Measurements from ENCODE around the gene MYO1H. TPM values are rescaled to one million over a fixed set of nuclear protein-coding genes. Genes with fewer than 3 reads are reported as not detected.
"Not testable (repeated sequence)": the region's sequence is repeated elsewhere in the genome, so short reads cannot be mapped to it uniquely, and the experiment has no call there.

Gene MYO1H
- total and polyA plus RNA-seq, 2 donors = not detected

DNA sequence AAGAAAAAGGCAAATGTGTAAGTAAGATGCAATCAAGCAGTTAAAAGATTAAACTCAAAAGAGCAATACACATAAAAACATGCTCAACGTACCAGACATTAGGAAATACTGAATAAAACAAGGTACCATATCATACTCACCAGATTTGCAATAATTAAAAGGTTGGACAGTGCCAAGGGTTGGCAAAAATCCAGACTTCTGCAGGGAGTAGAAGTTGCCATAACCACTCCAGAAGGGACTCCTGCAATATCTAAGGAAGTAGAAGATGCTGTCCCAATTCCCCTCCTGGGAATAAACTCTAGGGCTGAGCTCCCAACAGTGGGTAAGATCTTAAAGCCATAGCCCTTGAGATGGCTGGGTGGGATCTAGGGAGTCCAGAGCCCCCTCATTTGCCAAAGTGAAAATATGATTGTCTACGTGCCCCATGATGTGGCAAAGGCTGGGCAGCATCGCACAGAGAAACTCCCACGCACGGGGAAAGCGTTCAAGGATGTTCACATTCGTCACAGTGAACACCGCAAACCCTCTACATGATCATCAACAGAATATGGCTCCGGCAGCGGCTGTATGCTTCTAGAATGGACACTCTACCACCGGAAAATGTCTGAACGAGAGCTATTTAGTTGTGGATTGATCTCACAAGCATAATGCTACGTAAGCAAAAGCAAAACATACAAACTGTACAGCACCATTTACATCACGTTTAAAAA is 117.1 kb downstream of the MYO1H start:
- no peaks in the 10 kb centered on the region for H3K36me3 ChIP-seq (ENCODE audit: insufficient read depth)
- H3K4me1 ChIP-seq (ENCODE audit: insufficient read depth) = peaks cover 3% of the 10 kb centered on the region
- 89% methylated on average over 14 of the region's 14 CpGs for WGBS
- H3K27ac ChIP-seq (ENCODE audit: low read depth) = no peak overlapping the region
- no peak for DNase-seq (ENCODE audit: extremely low spot score)
- H3K4me3 ChIP-seq (ENCODE audit: low read depth, low read length) = no peak overlapping the region

DNA sequence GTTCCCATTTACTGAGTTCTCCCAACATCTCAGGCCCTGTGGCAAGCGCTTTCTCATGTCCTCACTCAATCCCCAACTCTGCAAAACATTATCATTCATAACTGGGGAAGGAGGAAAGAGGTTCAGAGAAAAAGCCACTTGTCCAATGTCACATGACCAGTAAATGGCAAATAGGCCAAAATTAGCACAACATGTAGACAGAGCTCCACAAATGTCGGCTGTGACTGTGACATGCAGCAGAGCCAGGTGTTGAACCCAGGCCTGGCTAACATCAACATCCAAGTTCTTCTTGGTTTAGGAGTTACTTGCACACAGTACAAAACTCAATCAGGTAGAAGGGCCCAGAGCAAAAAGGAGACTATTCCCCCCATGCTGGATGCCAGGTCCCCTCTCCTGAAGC is 118.6 kb downstream of the MYO1H start:
- WGBS = 53% methylated on average over 2 of the region's 2 CpGs
- no peak for DNase-seq (ENCODE audit: extremely low spot score)
- H3K27ac ChIP-seq (ENCODE audit: low read depth) = no peak overlapping the region
- no peak overlapping the region for H3K4me3 ChIP-seq (ENCODE audit: low read depth, low read length)
- no peaks in the 10 kb centered on the region for H3K36me3 ChIP-seq (ENCODE audit: insufficient read depth)
- peaks cover under 1% of the 10 kb centered on the region for H3K4me1 ChIP-seq (ENCODE audit: insufficient read depth)

DNA sequence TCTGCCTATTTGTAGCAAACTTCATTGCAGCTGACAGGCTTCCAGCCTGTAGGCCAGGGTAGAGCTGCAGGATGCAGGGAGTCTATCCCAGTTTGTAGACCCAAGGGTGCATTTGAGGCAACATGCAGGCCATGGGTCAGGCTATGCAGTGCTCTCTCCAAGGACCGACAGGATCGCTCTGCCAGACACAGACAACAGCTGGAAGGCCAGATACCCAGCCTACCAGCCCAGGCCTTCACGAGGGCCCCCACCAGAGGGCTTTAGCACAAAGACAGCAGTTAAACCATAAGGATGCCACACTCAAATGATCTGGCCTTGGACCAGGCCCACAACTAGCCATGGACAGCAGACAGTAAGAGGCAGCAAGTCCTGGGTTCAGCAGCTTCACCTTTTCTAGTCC is 119.1 kb downstream of the MYO1H start:
- 41% methylated on average over 3 of the region's 3 CpGs for WGBS
- H3K36me3 ChIP-seq (ENCODE audit: insufficient read depth) = no peaks in the 10 kb centered on the region
- no peaks in the 10 kb centered on the region for H3K4me1 ChIP-seq (ENCODE audit: insufficient read depth)
- H3K4me3 ChIP-seq (ENCODE audit: low read depth, low read length) = no peak overlapping the region
- DNase-seq (ENCODE audit: extremely low spot score) = no peak
- H3K27ac ChIP-seq (ENCODE audit: low read depth) = no peak overlapping the region

DNA sequence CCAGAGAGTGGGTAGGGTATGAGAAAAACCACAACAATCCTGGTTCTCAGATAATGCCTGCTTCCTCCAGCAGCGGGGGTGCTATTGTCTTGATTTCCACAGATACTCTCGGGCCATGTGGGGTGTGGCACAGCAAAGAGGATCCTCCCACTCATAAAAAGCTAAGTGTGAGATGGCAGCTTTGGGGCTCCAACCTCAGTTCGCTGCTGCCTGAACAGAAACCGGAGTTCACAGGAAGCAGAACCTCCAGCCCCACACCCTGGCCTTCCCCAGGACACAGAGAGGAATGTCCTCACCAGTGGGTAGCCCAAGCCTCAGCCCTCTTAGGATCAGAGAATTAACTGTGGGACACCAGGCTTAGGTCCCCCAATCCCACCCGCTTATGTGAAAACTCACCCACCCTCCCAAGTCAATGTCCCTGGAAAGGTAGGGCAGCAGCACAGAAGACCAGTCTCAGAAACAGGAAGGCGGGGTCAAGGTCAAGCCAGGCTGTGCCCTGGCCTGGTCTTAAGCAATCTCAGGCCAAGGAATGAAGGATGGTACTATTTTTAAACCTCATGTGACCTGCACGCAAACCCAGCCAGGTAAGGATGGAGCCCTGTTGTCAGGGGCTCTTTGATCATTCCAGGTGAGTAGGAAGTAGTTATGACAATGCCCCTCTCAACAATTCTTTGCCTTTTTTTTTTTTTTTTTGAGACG is 120.4 kb downstream of the MYO1H start:
- Histone ChIP-seq H3K36me3 (ENCODE audit: insufficient read depth) (no peaks in the 10 kb centered on the region), H3K4me3 (ENCODE audit: low read depth, low read length) (no peak overlapping the region), H3K27ac (ENCODE audit: low read depth) (peak overlapping the region; percentile 26), H3K4me1 (ENCODE audit: insufficient read depth) (no peaks in the 10 kb centered on the region)
- 58% methylated on average over 7 of the region's 8 CpGs for WGBS
- DNase-seq (ENCODE audit: extremely low spot score) = no peak

DNA sequence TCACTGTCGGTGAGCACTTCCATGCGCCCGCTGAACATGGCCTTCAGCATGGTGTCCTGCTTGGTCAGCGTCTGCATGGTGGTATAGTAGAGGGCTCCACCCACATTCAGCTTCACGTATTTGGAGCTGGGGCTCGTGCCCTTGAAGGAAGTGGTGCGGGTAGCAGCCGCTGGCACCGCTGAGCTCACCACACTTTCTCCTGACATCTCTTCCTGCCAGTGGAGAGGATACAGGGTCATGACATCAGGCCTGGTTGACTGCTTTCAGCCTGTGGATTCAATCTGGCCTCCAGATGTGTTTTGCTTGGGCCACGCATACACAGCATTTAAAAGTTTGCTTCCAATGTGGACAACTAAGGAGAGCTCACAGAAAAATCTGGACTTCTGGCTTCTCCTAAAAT is 121.8 kb downstream of the MYO1H start:
- WGBS = 89% methylated on average over 10 of the region's 10 CpGs
- DNase-seq (ENCODE audit: extremely low spot score) = no peak
- Histone ChIP-seq H3K36me3 (ENCODE audit: insufficient read depth) (no peaks in the 10 kb centered on the region), H3K4me1 (ENCODE audit: insufficient read depth) (no peaks in the 10 kb centered on the region), H3K4me3 (ENCODE audit: low read depth, low read length) (no peak overlapping the region), H3K27ac (ENCODE audit: low read depth) (no peak overlapping the region)

DNA sequence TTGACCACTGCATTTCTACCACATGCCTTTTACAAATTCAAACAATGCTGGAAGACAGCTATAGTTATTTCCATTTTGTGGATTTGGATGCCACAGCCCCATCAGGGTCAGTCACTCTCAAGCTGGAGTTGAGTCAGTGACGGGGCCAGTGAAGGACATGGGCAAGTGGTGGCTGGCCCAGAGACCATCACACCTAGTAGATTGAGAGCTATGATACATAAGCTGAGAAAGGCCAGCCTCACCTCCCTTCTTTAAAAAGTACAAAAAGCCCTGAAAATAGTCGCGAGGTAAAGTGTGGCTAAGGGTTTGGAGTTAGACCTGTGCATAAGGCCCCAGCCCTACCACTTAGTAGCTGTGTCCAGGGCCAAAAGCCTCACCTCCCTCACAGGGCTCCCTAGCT is 125.3 kb downstream of the MYO1H start:
- no peak overlapping the region for H3K4me3 ChIP-seq (ENCODE audit: low read depth, low read length)
- no peaks in the 10 kb centered on the region for H3K36me3 ChIP-seq (ENCODE audit: insufficient read depth)
- no peak overlapping the region for H3K27ac ChIP-seq (ENCODE audit: low read depth)
- H3K4me1 ChIP-seq (ENCODE audit: insufficient read depth) = peaks cover 4% of the 10 kb centered on the region
- WGBS = 87% methylated on average over 3 of the region's 3 CpGs
- no peak for DNase-seq (ENCODE audit: extremely low spot score)

DNA sequence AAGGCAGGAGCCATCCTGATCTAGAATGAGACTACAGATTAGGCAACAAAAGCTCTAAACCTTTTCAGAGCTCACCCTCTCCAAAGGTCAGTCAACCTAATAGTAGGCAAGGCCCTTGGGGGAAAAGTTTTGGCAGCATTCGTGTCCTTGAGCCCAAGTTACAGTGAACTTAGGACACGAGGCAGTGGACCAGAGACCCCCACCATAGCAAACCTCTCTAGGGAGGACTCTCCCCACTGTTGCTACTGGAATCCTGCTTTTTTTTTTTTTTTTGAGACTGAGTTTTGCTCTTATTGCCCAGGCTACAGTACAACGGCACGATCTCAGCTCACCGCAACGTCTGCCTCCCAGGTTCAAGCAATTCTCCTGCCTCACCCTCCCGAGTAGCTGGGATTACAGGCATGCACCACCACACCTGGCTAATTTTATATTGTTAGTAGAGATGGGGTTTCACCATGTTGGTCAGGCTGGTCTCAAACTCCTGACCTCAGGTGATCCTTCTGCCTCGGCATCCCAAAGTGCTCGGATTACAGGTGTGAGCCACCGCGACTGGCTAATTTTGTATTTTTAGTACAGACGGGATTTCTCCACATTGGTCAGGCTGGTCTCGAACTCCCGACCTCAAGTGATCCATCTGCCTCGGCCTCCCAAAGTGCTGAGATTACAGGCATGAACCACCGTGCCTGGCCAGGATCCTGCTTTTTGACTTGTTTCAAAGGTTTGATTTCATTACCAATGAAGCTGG is 126.0 kb downstream of the MYO1H start:
- not testable (repeated sequence) for H3K4me1 ChIP-seq (ENCODE audit: insufficient read depth); DNase-seq (ENCODE audit: extremely low spot score); H3K36me3 ChIP-seq (ENCODE audit: insufficient read depth); H3K4me3 ChIP-seq (ENCODE audit: low read depth, low read length); H3K27ac ChIP-seq (ENCODE audit: low read depth)
- 89% methylated on average over 16 of the region's 16 CpGs for WGBS

DNA sequence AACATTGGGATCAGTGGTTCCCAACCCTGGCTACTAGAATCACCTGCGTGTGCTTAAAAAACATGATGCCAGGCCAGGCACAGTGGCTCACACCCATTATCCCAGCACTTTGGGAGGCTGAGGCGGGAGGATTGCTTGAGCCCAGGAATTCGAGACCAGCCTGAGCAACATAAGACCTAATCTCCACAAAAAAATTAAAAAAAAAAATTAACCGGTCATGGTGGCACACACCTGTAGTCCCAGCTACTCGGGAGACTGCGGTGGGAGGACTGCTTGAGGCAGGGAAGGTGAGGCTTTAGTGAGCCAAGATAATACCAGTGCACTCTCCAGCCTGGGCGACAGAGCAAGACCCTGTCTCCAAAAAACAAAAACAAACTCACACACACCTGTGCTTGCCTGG is 127.4 kb downstream of the MYO1H start:
- no peak overlapping the region for H3K27ac ChIP-seq (ENCODE audit: low read depth)

DNA sequence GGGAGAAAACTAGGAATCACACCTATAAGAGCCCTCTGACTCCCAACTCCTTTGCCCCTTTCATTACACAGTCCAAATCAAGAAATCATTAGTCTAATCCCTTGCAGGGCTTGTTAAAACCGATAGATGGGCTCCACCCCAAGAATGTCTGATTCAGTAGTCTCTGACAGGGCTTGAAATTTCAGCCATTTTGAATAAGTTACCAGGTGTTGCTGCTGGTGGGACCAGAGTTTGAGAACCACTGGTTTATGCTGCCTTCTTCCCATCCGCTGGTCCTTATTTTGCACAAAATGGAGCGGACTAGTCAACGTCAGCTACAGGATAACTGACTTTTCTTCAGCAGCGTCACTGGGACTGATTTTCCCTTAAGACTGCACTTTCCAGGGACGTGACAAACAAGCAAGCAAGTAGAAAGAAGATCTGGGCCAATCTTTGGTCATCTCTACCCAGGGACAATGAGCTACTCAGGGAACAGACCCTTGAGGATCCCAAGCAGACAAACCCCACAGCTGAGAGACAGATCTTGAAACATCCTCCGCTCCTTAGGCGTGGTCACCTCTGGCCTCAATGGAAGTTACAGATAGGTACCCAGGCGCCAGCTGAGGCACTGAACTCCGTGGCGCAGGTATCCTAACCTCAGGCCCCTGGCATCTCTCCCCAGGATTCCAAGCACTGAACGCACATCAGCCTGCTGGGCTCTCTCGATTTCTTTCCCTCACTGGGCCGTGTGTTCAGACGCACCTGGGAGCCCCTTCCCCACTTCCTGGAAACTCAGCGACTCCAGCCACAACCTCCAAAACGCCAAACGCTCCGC is 128.5 kb downstream of the MYO1H start:
- Histone ChIP-seq H3K27ac (ENCODE audit: low read depth) (peak overlapping the region; percentile 3), H3K4me3 (ENCODE audit: low read depth, low read length) (peak overlapping the region; percentile 96), H3K36me3 (ENCODE audit: insufficient read depth) (no peaks in the 10 kb centered on the region), H3K4me1 (ENCODE audit: insufficient read depth) (peaks cover 4% of the 10 kb centered on the region)
- DNase-seq (ENCODE audit: extremely low spot score) = no peak
- 13% methylated on average over 19 of the region's 19 CpGs for WGBS

More for the DNA sequence above, 127.4 kb downstream of the MYO1H start:
- WGBS = 87% methylated on average over 7 of the region's 7 CpGs
- no peak for DNase-seq (ENCODE audit: extremely low spot score)
- H3K4me1 ChIP-seq (ENCODE audit: insufficient read depth) = peaks cover 4% of the 10 kb centered on the region
- H3K4me3 ChIP-seq (ENCODE audit: low read depth, low read length) = no peak overlapping the region
- H3K36me3 ChIP-seq (ENCODE audit: insufficient read depth) = no peaks in the 10 kb centered on the region

DNA sequence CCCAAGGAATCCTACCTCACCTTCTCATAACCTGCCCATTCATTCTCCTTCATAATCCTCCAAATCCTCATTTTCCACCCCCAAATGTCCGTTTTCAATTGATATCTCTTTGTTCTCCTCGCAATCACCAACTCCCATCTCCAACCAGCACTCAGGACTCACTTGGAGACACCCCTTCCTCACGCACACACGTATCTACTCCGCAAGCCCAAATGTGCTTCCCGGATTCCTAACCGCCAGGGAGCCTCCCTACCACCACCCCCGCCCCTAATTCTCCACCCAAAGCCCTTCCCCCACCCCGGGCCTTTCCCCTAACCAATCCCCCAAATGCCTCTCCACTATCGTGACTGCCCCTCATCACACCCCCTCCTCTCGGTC is 129.1 kb downstream of the MYO1H start:
- Histone ChIP-seq H3K4me3 (ENCODE audit: low read depth, low read length) (peak overlapping the region; percentile 96), H3K36me3 (ENCODE audit: insufficient read depth) (no peaks in the 10 kb centered on the region), H3K4me1 (ENCODE audit: insufficient read depth) (peaks cover 4% of the 10 kb centered on the region), H3K27ac (ENCODE audit: low read depth) (peak overlapping the region; percentile 3)
- WGBS = under 1% methylated on average over 11 of the region's 11 CpGs
- no peak for DNase-seq (ENCODE audit: extremely low spot score)

DNA sequence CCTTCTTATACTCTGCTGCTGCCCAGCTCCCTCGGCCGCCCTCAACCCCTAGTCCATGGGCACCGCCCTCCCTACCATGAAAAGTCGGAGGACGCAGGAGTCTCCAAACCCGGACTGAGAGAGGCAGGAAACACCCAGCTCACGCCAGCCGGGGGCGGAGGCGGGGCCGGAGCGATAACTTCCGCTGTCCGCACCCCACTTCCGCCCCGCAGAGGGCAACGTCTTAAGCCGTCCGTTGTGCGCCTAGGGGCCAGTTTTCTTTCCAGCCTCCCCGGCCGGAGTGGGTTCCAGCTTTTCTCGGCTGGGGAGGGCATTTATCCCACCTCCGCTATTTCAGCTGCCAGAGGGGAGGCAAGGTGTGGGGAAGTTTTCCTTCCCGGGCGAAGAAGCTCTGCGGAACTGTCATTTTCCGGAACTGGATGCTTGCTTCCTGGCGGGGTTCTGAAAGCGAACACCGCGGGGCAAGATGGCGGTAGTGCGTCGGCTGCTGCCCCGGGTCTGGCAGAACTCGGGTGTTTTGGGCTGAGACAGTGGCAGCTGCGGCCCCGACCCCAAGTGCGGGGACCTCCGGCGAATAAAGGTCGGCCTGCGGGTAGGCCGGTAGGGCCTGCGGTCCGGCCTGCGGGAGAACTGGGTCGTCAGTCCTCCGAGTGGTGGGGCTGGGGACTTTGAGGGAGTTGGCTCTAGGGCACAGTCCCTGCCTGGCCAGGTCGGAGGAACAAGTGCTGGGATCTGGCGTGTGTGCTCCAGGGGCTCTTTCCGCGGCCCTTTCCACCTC is 129.7 kb downstream of the MYO1H start, which contains the start of the genes KCTD10 and UBE3B:
TSS of gene KCTD10 (minus strand) at position 116 of the 778 bp plus-strand sequence. CDS start at position 78, 38 bp downstream.
TSS of gene UBE3B (plus strand) at position 450 of the 778 bp plus-strand sequence. CDS start 5,918 bp downstream, outside the sequence.
- H3K4me1 ChIP-seq (ENCODE audit: insufficient read depth) = peaks cover 4% of the 10 kb centered on the region
- WGBS = under 1% methylated on average over 54 of the region's 54 CpGs
- H3K36me3 ChIP-seq (ENCODE audit: insufficient read depth) = no peaks in the 10 kb centered on the region
- peak; percentile 64 for DNase-seq (ENCODE audit: extremely low spot score)
- H3K27ac ChIP-seq (ENCODE audit: low read depth) = peak within 1 kb of the TSS; percentile 93
- peak within 1 kb of the TSS; percentile 96 for H3K4me3 ChIP-seq (ENCODE audit: low read depth, low read length)

DNA sequence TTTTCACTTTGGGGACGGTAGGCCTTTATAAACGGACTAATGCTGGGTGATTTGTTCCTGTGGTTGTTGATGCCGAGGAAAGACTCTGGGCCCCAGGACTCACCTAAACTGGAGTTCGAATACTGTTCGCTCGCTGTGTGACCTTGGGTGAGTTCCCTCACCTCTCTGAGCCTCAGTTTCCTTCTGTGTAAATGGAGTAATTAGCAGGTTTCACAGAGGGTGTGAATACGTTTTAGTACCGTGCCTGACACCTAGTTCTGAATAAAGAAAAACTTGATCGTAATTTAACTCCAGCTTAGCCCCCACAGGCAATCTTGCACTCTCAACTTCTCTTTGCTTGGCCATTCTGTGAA is 130.2 kb downstream of the MYO1H start:
- Histone ChIP-seq H3K36me3 (ENCODE audit: insufficient read depth) (no peaks in the 10 kb centered on the region), H3K4me1 (ENCODE audit: insufficient read depth) (peaks cover 4% of the 10 kb centered on the region), H3K4me3 (ENCODE audit: low read depth, low read length) (peak overlapping the region; percentile 96), H3K27ac (ENCODE audit: low read depth) (no peak overlapping the region)
- no peak for DNase-seq (ENCODE audit: extremely low spot score)
- WGBS = 6% methylated on average over 9 of the region's 9 CpGs
